Calu3 (cell line): ENCODE results near the gene SH3RF3. TPM values are rescaled to one million over a fixed set of nuclear protein-coding genes. Genes with fewer than 3 reads are reported as not detected.

Experiments used
- BruUV-seq: library from RNA; stranded (reverse); fragments of 400-500 nt; replicated peaks from 2 replicates; lab custom pipeline; 2021; lab: Mats Ljungman, UMichigan
- CTCF ChIA-PET: fragments of 300-600 bp; sonication (Branson Sonifier 250); formaldehyde crosslinking; loops from one replicate; lab custom pipeline; 2022; ENCODE audit warnings: antibody characterized with exemption; lab: Charles Lee
- DNase-seq: peaks from one replicate; pipeline ENCODE4 v3.0.0; 2022
- H3K27ac Mint-ChIP-seq: one replicate; pipeline ENCODE4 v1.8.0; 2022; ENCODE audit warnings: mixed read lengths; ENCODE audit not compliant: unreplicated experiment
- H3K27me3 Mint-ChIP-seq: one replicate; pipeline ENCODE4 v1.8.0; 2022; ENCODE audit warnings: mixed read lengths; ENCODE audit not compliant: unreplicated experiment
- H3K36me3 Mint-ChIP-seq: one replicate; pipeline ENCODE4 v1.8.0; 2022; ENCODE audit warnings: mild to moderate bottlenecking, moderate library complexity, mixed read lengths; ENCODE audit not compliant: insufficient read depth, unreplicated experiment
- H3K4me1 Mint-ChIP-seq: one replicate; pipeline ENCODE4 v1.8.0; 2022; ENCODE audit warnings: mild to moderate bottlenecking, low read depth, mixed read lengths; ENCODE audit not compliant: unreplicated experiment
- H3K4me3 Mint-ChIP-seq: one replicate; pipeline ENCODE4 v1.8.0; 2022; ENCODE audit warnings: mild to moderate bottlenecking, low read depth, moderate library complexity, mixed read lengths; ENCODE audit not compliant: unreplicated experiment
- H3K9me3 Mint-ChIP-seq: one replicate; pipeline ENCODE4 v1.8.0; 2022; ENCODE audit warnings: low read depth, mixed read lengths; ENCODE audit not compliant: unreplicated experiment
- intact Hi-C: fragments of 100-400 bp; cut with micrococcal nuclease; formaldehyde crosslinking; loops from one replicate; pipeline ENCODE4 v1.10.0; 2022; ENCODE audit not compliant: unreplicated experiment
- total RNA-seq: library from RNA; stranded (reverse); gene quantifications from 2 replicates; pipeline ENCODE4 v1.2.3, GENCODE V29; 2022
- TF ChIP-seq, protein P1 (sequence below): fragments of 200-600 bp; IDR thresholded peaks from one replicate; pipeline ENCODE4 v1.8.0; 2022; ENCODE audit warnings: antibody characterized with exemption; ENCODE audit not compliant: unreplicated experiment

The SH3RF3 gene
- total RNA-seq, 1 experiment from 2014 or later: 0.17 TPM

DNA sequence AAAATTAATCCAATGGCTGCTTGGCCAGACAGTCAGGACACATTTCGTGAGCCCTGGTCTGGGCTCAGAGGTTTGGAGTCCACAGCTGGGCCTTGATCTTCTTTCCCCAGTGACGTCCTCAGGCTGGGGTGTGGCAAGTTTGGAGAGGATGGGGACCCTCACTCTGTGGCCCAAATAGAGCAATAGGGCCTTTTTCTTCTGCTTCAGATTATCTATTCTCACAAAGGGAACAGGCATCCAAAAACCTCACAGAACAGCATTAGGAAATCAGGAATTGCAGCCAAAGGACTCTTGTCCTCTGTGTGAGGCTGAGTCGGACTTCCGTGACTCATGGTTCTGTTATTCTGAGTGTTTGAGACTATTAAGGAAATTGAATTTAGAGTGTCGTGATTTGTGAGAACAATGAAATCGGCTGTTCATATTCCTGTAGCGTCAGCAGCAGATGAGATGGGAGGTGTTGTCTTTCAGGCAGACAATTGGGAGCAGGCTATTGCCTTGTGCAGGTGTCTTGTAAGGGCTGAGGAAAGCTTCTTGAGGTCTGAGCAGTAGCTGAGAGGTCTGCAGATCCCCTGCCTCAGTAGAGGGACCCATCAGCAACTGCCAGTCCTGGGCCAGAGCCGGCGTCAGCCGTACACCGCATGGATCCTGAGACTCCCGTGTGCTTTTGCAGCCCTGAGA is 113.8 kb downstream of the SH3RF3 start:
- TF ChIP-seq, protein P1, sequence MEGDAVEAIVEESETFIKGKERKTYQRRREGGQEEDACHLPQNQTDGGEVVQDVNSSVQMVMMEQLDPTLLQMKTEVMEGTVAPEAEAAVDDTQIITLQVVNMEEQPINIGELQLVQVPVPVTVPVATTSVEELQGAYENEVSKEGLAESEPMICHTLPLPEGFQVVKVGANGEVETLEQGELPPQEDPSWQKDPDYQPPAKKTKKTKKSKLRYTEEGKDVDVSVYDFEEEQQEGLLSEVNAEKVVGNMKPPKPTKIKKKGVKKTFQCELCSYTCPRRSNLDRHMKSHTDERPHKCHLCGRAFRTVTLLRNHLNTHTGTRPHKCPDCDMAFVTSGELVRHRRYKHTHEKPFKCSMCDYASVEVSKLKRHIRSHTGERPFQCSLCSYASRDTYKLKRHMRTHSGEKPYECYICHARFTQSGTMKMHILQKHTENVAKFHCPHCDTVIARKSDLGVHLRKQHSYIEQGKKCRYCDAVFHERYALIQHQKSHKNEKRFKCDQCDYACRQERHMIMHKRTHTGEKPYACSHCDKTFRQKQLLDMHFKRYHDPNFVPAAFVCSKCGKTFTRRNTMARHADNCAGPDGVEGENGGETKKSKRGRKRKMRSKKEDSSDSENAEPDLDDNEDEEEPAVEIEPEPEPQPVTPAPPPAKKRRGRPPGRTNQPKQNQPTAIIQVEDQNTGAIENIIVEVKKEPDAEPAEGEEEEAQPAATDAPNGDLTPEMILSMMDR: no peak
- intact Hi-C loops: no loop called here
- peak; percentile 34 for DNase-seq
- H3K9me3 Mint-ChIP-seq: no peaks in the 10 kb centered on the region
- peaks cover 5% of the 10 kb centered on the region for H3K36me3 Mint-ChIP-seq
- H3K27me3 Mint-ChIP-seq: peaks cover 39% of the 10 kb centered on the region
- peaks cover 28% of the 10 kb centered on the region for H3K4me1 Mint-ChIP-seq
- CTCF ChIA-PET: no interaction called here
- no TSS peak for BruUV-seq
- H3K4me3 Mint-ChIP-seq: no peak overlapping the region
- H3K27ac Mint-ChIP-seq: peak overlapping the region; percentile 51

DNA sequence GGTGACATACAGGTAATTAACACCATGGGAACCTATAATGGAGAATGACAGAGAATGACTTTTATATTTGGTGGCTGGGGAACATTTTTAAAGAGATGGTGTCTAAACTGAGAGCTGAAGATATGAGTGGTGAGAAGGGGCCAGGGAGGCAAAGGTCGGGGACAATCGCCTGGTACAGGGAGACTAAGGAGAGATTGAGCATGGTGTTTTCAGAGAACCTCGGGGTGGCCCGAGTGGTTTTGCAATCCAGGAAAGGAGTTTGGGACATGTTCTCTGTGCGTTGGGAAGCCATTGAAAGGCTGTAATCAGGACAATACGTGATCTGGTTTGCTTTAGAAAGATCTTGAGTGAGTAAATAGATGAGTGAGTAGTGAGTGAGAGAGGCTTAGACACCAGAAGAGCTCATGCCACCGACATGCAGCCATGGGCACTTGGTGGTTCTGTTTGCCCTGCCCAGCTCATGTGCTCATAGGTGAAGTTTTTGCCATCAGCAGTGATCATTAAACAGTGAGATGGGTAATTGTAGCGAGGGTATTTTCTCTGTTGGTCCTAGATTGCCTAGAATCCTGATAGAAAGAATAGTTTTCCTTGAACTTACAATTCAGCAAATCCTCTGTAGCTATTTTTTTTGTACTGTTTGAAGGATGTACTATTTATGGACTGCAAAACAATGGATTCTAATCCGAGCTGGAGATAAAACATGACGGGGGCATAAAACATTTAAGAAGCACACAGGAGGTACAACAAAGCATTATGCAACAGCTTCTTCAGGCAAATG is 114.7 kb downstream of the SH3RF3 start:
- DNase-seq: no peak
- CTCF ChIA-PET: no interaction called here
- H3K9me3 Mint-ChIP-seq: no peaks in the 10 kb centered on the region
- H3K27me3 Mint-ChIP-seq: peaks cover 46% of the 10 kb centered on the region
- intact Hi-C loops: no loop called here
- BruUV-seq: no TSS peak
- TF ChIP-seq, protein P1: no peak
- H3K36me3 Mint-ChIP-seq: peaks cover 5% of the 10 kb centered on the region
- H3K4me1 Mint-ChIP-seq: peaks cover 30% of the 10 kb centered on the region
- H3K27ac Mint-ChIP-seq: peak overlapping the region; percentile 6
- no peak overlapping the region for H3K4me3 Mint-ChIP-seq

DNA sequence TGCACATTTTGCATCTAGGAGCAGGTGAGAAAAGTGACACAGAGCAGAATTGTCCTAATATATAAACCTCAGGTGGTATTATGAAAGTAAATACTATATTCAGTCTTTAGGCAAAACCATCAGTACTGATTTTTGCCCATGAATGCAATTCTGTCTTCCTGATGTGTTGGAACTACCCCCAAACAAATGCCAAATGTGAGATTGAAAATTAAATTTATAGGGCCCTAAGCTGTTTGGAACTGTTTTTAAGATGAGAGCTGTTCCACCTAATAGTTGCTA is 115.2 kb downstream of the SH3RF3 start:
- no peak overlapping the region for H3K27ac Mint-ChIP-seq
- H3K36me3 Mint-ChIP-seq: peaks cover 4% of the 10 kb centered on the region
- TF ChIP-seq, protein P1: no peak
- no peaks in the 10 kb centered on the region for H3K9me3 Mint-ChIP-seq
- H3K27me3 Mint-ChIP-seq: peaks cover 46% of the 10 kb centered on the region
- no TSS peak for BruUV-seq
- no peak overlapping the region for H3K4me3 Mint-ChIP-seq
- DNase-seq: no peak
- CTCF ChIA-PET: no interaction called here
- intact Hi-C loops: no loop called here
- peaks cover 30% of the 10 kb centered on the region for H3K4me1 Mint-ChIP-seq

DNA sequence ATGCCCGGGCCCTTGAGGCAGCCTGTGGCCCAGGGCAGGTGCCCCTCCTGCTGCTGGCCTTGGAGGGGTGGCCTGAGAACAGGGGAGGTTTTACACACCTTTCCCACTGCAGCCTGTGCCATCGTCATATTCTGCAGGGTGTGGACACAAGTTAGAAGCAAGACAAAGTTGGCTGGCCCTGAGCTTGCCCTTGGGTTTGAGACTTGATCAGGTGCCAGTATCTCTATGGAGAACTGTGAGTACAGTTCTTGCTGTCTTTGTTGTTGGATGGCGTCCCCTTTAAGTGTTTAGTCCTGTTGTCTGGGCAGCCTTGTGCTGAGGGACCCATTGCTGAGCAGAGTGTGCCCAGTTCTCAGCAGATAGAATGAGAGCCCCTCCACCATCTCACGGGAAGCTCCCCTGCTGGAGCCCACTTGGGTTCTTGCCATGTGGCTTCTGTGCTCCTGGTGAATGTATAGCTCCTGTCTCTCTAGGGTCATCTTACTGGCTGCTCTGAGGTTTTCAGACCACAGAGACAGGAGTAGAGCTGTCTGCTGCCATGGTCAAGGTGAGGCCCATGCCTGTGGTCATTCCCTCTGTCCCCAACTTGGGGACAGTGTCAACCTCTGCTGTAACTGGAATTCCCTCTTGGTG is 115.9 kb downstream of the SH3RF3 start:
- H3K4me1 Mint-ChIP-seq: peaks cover 30% of the 10 kb centered on the region
- BruUV-seq: no TSS peak
- CTCF ChIA-PET: no interaction called here
- no peaks in the 10 kb centered on the region for H3K9me3 Mint-ChIP-seq
- no peak for DNase-seq
- H3K4me3 Mint-ChIP-seq: no peak overlapping the region
- H3K36me3 Mint-ChIP-seq: no peaks in the 10 kb centered on the region
- H3K27me3 Mint-ChIP-seq: peaks cover 46% of the 10 kb centered on the region
- no peak overlapping the region for H3K27ac Mint-ChIP-seq
- TF ChIP-seq, protein P1: no peak
- intact Hi-C loops: no loop called here
